TTC549 (cell line): ENCODE data around the gene PLAAT2.
"Not testable (repeated sequence)": the region's sequence is repeated elsewhere in the genome, so short reads cannot be mapped to it uniquely, and the experiment has no call there.

ENCODE experiments used
- FAIRE-seq: peaks from 2 replicates; lab custom pipeline; 2012; peaks lifted over from hg19 to GRCh38; lab: Jason Lieb, UNC

Gene PLAAT2

GRCh38 chr11:63563201-63564055, at the start of gene PLAAT2:
Gene PLAAT2 (minus strand): TSS chr11:63563379. CDS start chr11:63563324, 55 bp downstream.
- FAIRE-seq = no peak

- no peak for FAIRE-seq
Measured at GRCh38 chr11:63612181-63612580, 49.0 kb upstream of the PLAAT2 start.

GRCh38 chr11:63611395-63611747, 48.2 kb upstream of the PLAAT2 start:
- no peak for FAIRE-seq

- FAIRE-seq = no peak
Measured at GRCh38 chr11:63610604-63611394, 47.6 kb upstream of the PLAAT2 start.

GRCh38 chr11:63609971-63610580, 46.9 kb upstream of the PLAAT2 start:
- no peak for FAIRE-seq

- no peak for FAIRE-seq
Measured at GRCh38 chr11:63609536-63609935, 46.4 kb upstream of the PLAAT2 start.

- no peak for FAIRE-seq
Measured at GRCh38 chr11:63608353-63609345, 45.5 kb upstream of the PLAAT2 start.

- no peak for FAIRE-seq
Measured at GRCh38 chr11:63603180-63603518, 40.0 kb upstream of the PLAAT2 start.

- not testable (repeated sequence) for FAIRE-seq
Measured at GRCh38 chr11:63602290-63603179, 39.4 kb upstream of the PLAAT2 start.

GRCh38 chr11:63599211-63600122, 36.3 kb upstream of the PLAAT2 start:
- FAIRE-seq = no peak

- no peak for FAIRE-seq
Measured at GRCh38 chr11:63598556-63598955, 35.4 kb upstream of the PLAAT2 start.

- no peak for FAIRE-seq
Measured at GRCh38 chr11:63595296-63595695, 32.1 kb upstream of the PLAAT2 start.

- no peak for FAIRE-seq
Measured at GRCh38 chr11:63592975-63593395, 29.8 kb upstream of the PLAAT2 start.

GRCh38 chr11:63590024-63590788, 27.0 kb upstream of the PLAAT2 start:
- FAIRE-seq = no peak

GRCh38 chr11:63589000-63589399, 25.8 kb upstream of the PLAAT2 start:
- no peak for FAIRE-seq

GRCh38 chr11:63586451-63587166, 23.4 kb upstream of the PLAAT2 start:
- no peak for FAIRE-seq

- no peak for FAIRE-seq
Measured at GRCh38 chr11:63583357-63583677, 20.1 kb upstream of the PLAAT2 start.

- FAIRE-seq = not testable (repeated sequence)
Measured at GRCh38 chr11:63581224-63581623, 18.0 kb upstream of the PLAAT2 start.
